Fibroblast of villous mesenchyme (primary cell): Measurements from ENCODE around the gene CDHR5. TPM values are rescaled to one million over a fixed set of nuclear protein-coding genes. Genes with fewer than 3 reads are reported as not detected.

ENCODE experiments used
- DNase-seq: peaks from one replicate; pipeline ENCODE4 v3.0.0-alpha.2; 2010; ENCODE audit warnings: low read depth
- H3K4me3 ChIP-seq: 2 replicates; pipeline ENCODE4 v1.5.1; 2011; ENCODE audit warnings: low read depth, mild to moderate bottlenecking, low read length
- CTCF ChIP-seq: IDR thresholded peaks from 2 replicates; pipeline ENCODE4 v1.5.1; 2012; ENCODE audit warnings: low read depth, mild to moderate bottlenecking, low read length; ENCODE audit not compliant: insufficient read depth
- total RNA-seq: library from RNA; depleted of rRNA; stranded (reverse); fragments of >200 nt; gene quantifications from 2 replicates; pipeline ENCODE4 v1.2.3, GENCODE V29; 2012

CDHR5 gene
- total RNA-seq, 1 donor: not detected

GRCh38 chr11:645536-645935 is 20.8 kb upstream of the CDHR5 start:
- no peak for TF ChIP-seq CTCF
- no peak overlapping the region for H3K4me3 ChIP-seq
- DNase-seq: no peak

- no peak for DNase-seq
- no peak overlapping the region for H3K4me3 ChIP-seq
- no peak for TF ChIP-seq CTCF
These were observed 19.3 kb upstream of the CDHR5 start for GRCh38 chr11:643849-644738.

GRCh38 chr11:643366-643765 is 18.6 kb upstream of the CDHR5 start:
- no peak overlapping the region for H3K4me3 ChIP-seq
- DNase-seq: no peak
- TF ChIP-seq CTCF: no peak

- DNase-seq: no peak
- no peak overlapping the region for H3K4me3 ChIP-seq
- no peak for TF ChIP-seq CTCF
These were observed 17.1 kb upstream of the CDHR5 start for GRCh38 chr11:641806-642370.

- TF ChIP-seq CTCF: no peak
- DNase-seq: no peak
These were observed 15.4 kb upstream of the CDHR5 start for GRCh38 chr11:640021-640706.

GRCh38 chr11:639332-639955 is 14.7 kb upstream of the CDHR5 start:
- TF ChIP-seq CTCF: no peak
- DNase-seq: no peak

More at GRCh38 chr11:640021-640706, 15.4 kb upstream of the CDHR5 start:
- H3K4me3 ChIP-seq: no peak overlapping the region

More at GRCh38 chr11:639332-639955, 14.7 kb upstream of the CDHR5 start:
- H3K4me3 ChIP-seq: no peak overlapping the region
